Endothelial cell of umbilical vein (primary cell): ENCODE measurements around the gene FRYL. TPM values are rescaled to one million over a fixed set of nuclear protein-coding genes. Genes with fewer than 3 reads are reported as not detected.

Experiments used
- BruUV-seq: library from RNA; stranded (reverse); fragments of 400-500 nt; replicated peaks from 2 replicates; lab custom pipeline; 2021; lab: Mats Ljungman, UMichigan
- CTCF ChIA-PET: fragments of 300-600, 350-600 bp; sonication (Branson Sonifier 250); formaldehyde crosslinking; loops from one replicate; lab custom pipeline; 2021; ENCODE audit warnings: antibody characterized with exemption, inconsistent platforms; lab: Charles Lee
- POLR2A ChIA-PET: fragments of 300-600, 350-600 bp; sonication (Branson Sonifier 250); formaldehyde crosslinking; loops from one replicate; lab custom pipeline; 2021; ENCODE audit warnings: antibody characterized with exemption, inconsistent platforms; lab: Charles Lee
- DNase-seq: peaks from one replicate; pipeline ENCODE4 v3.0.0-alpha.2; 2011; ENCODE audit warnings: low read depth, low spot score
- FAIRE-seq: peaks from 2 replicates; lab custom pipeline; 2011; peaks lifted over from hg19 to GRCh38; lab: Jason Lieb, UNC
- H2AFZ ChIP-seq: 2 replicates; pipeline ENCODE4 v1.6.0; 2012; ENCODE audit warnings: low read depth, low read length, control low read depth, inconsistent platforms
- H3K27ac ChIP-seq: 2 replicates; pipeline ENCODE4 v1.5.1; 2011; ENCODE audit warnings: low read depth, mild to moderate bottlenecking, control low read depth, low read length, moderate library complexity; ENCODE audit not compliant: insufficient read depth
- H3K27me3 ChIP-seq, 2 experiments: 2 replicates each; pipeline versions ENCODE4 v1.6.0 to v1.6.1; 2011; ENCODE audit warnings: low read length in 2 of 2, mixed read lengths in 1 of 2; ENCODE audit not compliant: control insufficient read depth in 2 of 2, insufficient read depth in 2 of 2
- H3K36me3 ChIP-seq, 2 experiments: 2 replicates in 1 of 2; 3 replicates in 1 of 2; pipeline ENCODE4 v1.5.1; 2011; ENCODE audit warnings: low read length in 2 of 2, mild to moderate bottlenecking in 1 of 2, moderate library complexity in 1 of 2; ENCODE audit not compliant: control insufficient read depth in 2 of 2, insufficient read depth in 2 of 2; ENCODE audit errors: extremely low read depth in 1 of 2
- H3K4me1 ChIP-seq: 3 replicates; pipeline ENCODE4 v1.5.1; 2011; ENCODE audit warnings: mild to moderate bottlenecking, low read length; ENCODE audit not compliant: control insufficient read depth, insufficient read depth; ENCODE audit errors: extremely low read depth
- H3K4me2 ChIP-seq: 2 replicates; pipeline ENCODE4 v1.6.1; 2011; ENCODE audit warnings: low read length, control low read depth, mixed read lengths; ENCODE audit not compliant: insufficient read depth
- H3K4me3 ChIP-seq, 3 experiments: fragments of 200-600 bp in 1 of 3; sonication (generic), shearing (Covaris generic) in 1 of 3; replicated peaks in 1 of 3; 2 replicates each; pipeline ENCODE4 v1.5.1; 2011 to 2016; ENCODE audit warnings: control low read depth in 3 of 3, low read length in 3 of 3, mild to moderate bottlenecking in 2 of 3, inconsistent platforms in 1 of 3, low read depth in 1 of 3, moderate library complexity in 1 of 3; ENCODE audit not compliant: insufficient read depth in 1 of 3
- H3K79me2 ChIP-seq: 2 replicates; pipeline ENCODE4 v1.6.0; 2012; ENCODE audit warnings: low read length, inconsistent platforms; ENCODE audit not compliant: control insufficient read depth, insufficient read depth
- H3K9ac ChIP-seq: replicated peaks from 2 replicates; pipeline ENCODE3; 2011; ENCODE audit warnings: low read length, control low read depth; ENCODE audit not compliant: insufficient read depth; ENCODE audit errors: extremely low read depth
- H3K9me1 ChIP-seq: replicated peaks from 3 replicates; pipeline ENCODE4 v1.6.0; 2011; ENCODE audit warnings: mild to moderate bottlenecking, low read length; ENCODE audit not compliant: control insufficient read depth, insufficient read depth; ENCODE audit errors: extremely low read depth
- H3K9me3 ChIP-seq: replicated peaks from 2 replicates; pipeline ENCODE4 v1.5.1; 2012; ENCODE audit warnings: low read length, inconsistent platforms; ENCODE audit not compliant: control insufficient read depth, insufficient read depth
- H4K20me1 ChIP-seq: replicated peaks from 2 replicates; pipeline ENCODE3; 2011; ENCODE audit warnings: mild to moderate bottlenecking, low read length; ENCODE audit not compliant: control insufficient read depth, insufficient read depth; ENCODE audit errors: extremely low read depth
- CTCF ChIP-seq, 2 donors: IDR thresholded peaks; 1 replicate in 1 of 2; 2 replicates in 1 of 2; pipeline ENCODE4 v1.5.1; 2011; ENCODE audit warnings: low read length in 2 of 2, mild to moderate bottlenecking in 2 of 2, moderate library complexity in 2 of 2, control low read depth in 1 of 2, inconsistent platforms in 1 of 2, low read depth in 1 of 2; ENCODE audit not compliant: insufficient read depth in 1 of 2; ENCODE audit errors: extremely low read depth in 1 of 2
- EZH2 ChIP-seq: IDR thresholded peaks from 2 replicates; pipeline ENCODE4 v1.6.1; 2012; ENCODE audit warnings: borderline replicate concordance, low read depth, mild to moderate bottlenecking, moderate library complexity, low read length, inconsistent platforms; ENCODE audit not compliant: severe bottlenecking
- FOS ChIP-seq: IDR thresholded peaks from 2 replicates; pipeline ENCODE4 v1.6.1; 2011; ENCODE audit warnings: mild to moderate bottlenecking, low read length, moderate library complexity, borderline replicate concordance; ENCODE audit not compliant: insufficient read depth
- GATA2 ChIP-seq: IDR thresholded peaks from 2 replicates; pipeline ENCODE4 v1.7.0; 2011; ENCODE audit warnings: low read depth, mild to moderate bottlenecking, moderate library complexity, mixed read lengths, low read length; ENCODE audit not compliant: insufficient read length, insufficient read depth
- JUN ChIP-seq: IDR thresholded peaks from 2 replicates; pipeline ENCODE4 v1.6.1; 2011; ENCODE audit warnings: borderline replicate concordance, low read depth; ENCODE audit not compliant: insufficient read length, insufficient read depth
- MAX ChIP-seq: IDR thresholded peaks from 2 replicates; pipeline ENCODE4 v1.6.1; 2011; ENCODE audit not compliant: insufficient read depth, insufficient read length
- MYC ChIP-seq: IDR thresholded peaks from one replicate; pipeline ENCODE4 v1.6.1; 2011; ENCODE audit warnings: mild to moderate bottlenecking, low read depth, low read length
- POLR2A ChIP-seq: IDR thresholded peaks from 2 replicates; pipeline ENCODE4 v1.6.1; 2012; ENCODE audit warnings: low read depth, mild to moderate bottlenecking, control low read depth, low read length
- POLR2AphosphoS5 ChIP-seq: IDR thresholded peaks from 2 replicates; pipeline ENCODE4 v1.6.1; 2012; ENCODE audit warnings: low read depth, mild to moderate bottlenecking, control low read depth, low read length, moderate library complexity; ENCODE audit not compliant: insufficient read depth
- dilution Hi-C: fragments of 300-500 bp; cut with MboI; formaldehyde crosslinking; loops from one replicate; pipeline ENCODE4 v1.15.0; 2019; ENCODE audit warnings: low sequenced_read_pairs; ENCODE audit not compliant: extremely low pct_ligation_motif_present
- intact Hi-C: fragments of 100-400 bp; cut with micrococcal nuclease; formaldehyde crosslinking; loops from one replicate; pipeline ENCODE4 v1.10.0; 2022
- polyA plus RNA-seq, 4 experiments: library from polyadenylated mRNA; depleted of rRNA in 3 of 4; stranded (reverse) in 3 of 4; unstranded in 1 of 4; fragments of >200 nt; gene quantifications; 2 replicates each; pipeline versions ENCODE4 v1.2.1 to v1.2.3, GENCODE V29; 2011 to 2012; ENCODE audit warnings: missing spikeins in 1 of 4
- total RNA-seq: library from RNA; stranded (reverse); gene quantifications from 2 replicates; pipeline ENCODE4 v1.2.3, GENCODE V29; 2021

The FRYL gene
- total and polyA plus RNA-seq, 2 donors (not counting 3 experiments of a cell fraction or from before 2014, with no cell fraction given), result 17.0 to 84.9 TPM

- no peak for DNase-seq
- dilution Hi-C loops (no loop called here), intact Hi-C loops (no loop called here)
- FAIRE-seq, result peak; percentile 42
- Histone ChIP-seq H3K9me1 (no peaks in the 10 kb centered on the region), H2AFZ (no peak overlapping the region), H3K4me3 (no peak overlapping the region), H4K20me1 (no peaks in the 10 kb centered on the region), H3K79me2 (no peaks in the 10 kb centered on the region), H3K36me3 (no peaks in the 10 kb centered on the region), H3K27ac (no peak overlapping the region), H3K4me2 (no peak overlapping the region), H3K27me3 (peaks cover 0 to under 1% of the 10 kb centered on the region in 2 experiments), H3K4me1 (no peaks in the 10 kb centered on the region), H3K9ac (no peak overlapping the region), H3K9me3 (no peaks in the 10 kb centered on the region)
- ChIA-PET CTCF (interaction anchor here (0.5 kb wide), 1 partner anchor 76 kb away, joined by 3 read pairs; no protein-coding TSS in a partner anchor), POLR2A (no interaction called here)
- BruUV-seq, result no TSS peak
- TF ChIP-seq MYC, result no peak
- no peak for TF ChIP-seq FOS
- no peak for TF ChIP-seq MAX
- no peak for TF ChIP-seq POLR2AphosphoS5
- TF ChIP-seq JUN, result no peak
- no peak for TF ChIP-seq EZH2
- no peak for TF ChIP-seq POLR2A
- no peak for TF ChIP-seq CTCF (IDR thresholded peaks at IDR 0.05; ENCODE audit: extremely low read depth in 1 of 2, insufficient read depth in 1 of 2, low read depth in 1 of 2, low read length in 2 of 2)
- TF ChIP-seq GATA2, result no peak
Measured at GRCh38 chr4:48450740-48451139, 329.3 kb downstream of the FRYL start.
